Measurements from ENCODE around the gene SEPTIN10. TPM values are rescaled to one million over a fixed set of nuclear protein-coding genes. Genes with fewer than 3 reads are reported as not detected.

The SEPTIN10 gene
- total RNA-seq, 1 experiment from 2014 or later, result 92.5 TPM

- Histone ChIP-seq H2BK12ac (ENCODE audit: insufficient read length, low read depth, low read length) (no peak overlapping the region), H2BK120ac (ENCODE audit: low read depth, low read length, poor library complexity, severe bottlenecking) (no peak overlapping the region), H3K18ac (ENCODE audit: insufficient read length, low read depth, low read length) (no peak overlapping the region), H3K14ac (ENCODE audit: insufficient read depth, low read length) (no peak overlapping the region), H4K91ac (ENCODE audit: insufficient read length, low read depth, low read length) (no peak overlapping the region), H3K79me2 (ENCODE audit: insufficient read depth, low read length) (no peaks in the 10 kb centered on the region), H3K4me1 (ENCODE audit: insufficient read depth, low read length) (no peaks in the 10 kb centered on the region), H3K79me1 (ENCODE audit: insufficient read depth, low read depth, low read length, poor library complexity, severe bottlenecking) (no peaks in the 10 kb centered on the region), H3K56ac (ENCODE audit: insufficient read length, low read depth, low read length) (no peak overlapping the region), H4K8ac (replicated peaks; ENCODE audit: insufficient read length, low read depth, low read length) (no peak overlapping the region), H2AK5ac (ENCODE audit: insufficient read length, low read length) (no peak overlapping the region), H3K4me2 (ENCODE audit: insufficient read depth, insufficient read length, low read length) (no peak overlapping the region), H2BK5ac (ENCODE audit: insufficient read length, low read length) (no peak overlapping the region), H2AFZ (ENCODE audit: low read length) (no peak overlapping the region), H3K23me2 (ENCODE audit: insufficient read length, low read depth, low read length, poor library complexity, severe bottlenecking) (no peaks in the 10 kb centered on the region), H3K27me3 (ENCODE audit: insufficient read depth, low read length) (no peaks in the 10 kb centered on the region), H3K9me3 (ENCODE audit: control insufficient read depth, low read depth, low read length) (no peaks in the 10 kb centered on the region), H3T11ph (ENCODE audit: low read length) (no peak overlapping the region), H2BK15ac (ENCODE audit: low read depth, low read length) (no peak overlapping the region), H3K4ac (ENCODE audit: low read depth, low read length) (no peak overlapping the region), H3K23ac (ENCODE audit: insufficient read length, low read depth, low read length) (no peak overlapping the region), H3K9ac (ENCODE audit: extremely low read depth, insufficient read length, low read length) (no peak overlapping the region), H3K27ac (ENCODE audit: insufficient read length, low read depth, low read length) (no peak overlapping the region), H2BK20ac (ENCODE audit: low read depth, low read length, poor library complexity, severe bottlenecking) (no peak overlapping the region), H4K5ac (ENCODE audit: insufficient read length, low read depth, low read length) (no peak overlapping the region), H4K20me1 (ENCODE audit: control insufficient read depth, insufficient read depth, insufficient read length) (no peaks in the 10 kb centered on the region)
- no CpG with 5 or more reads among the region's 8 CpGs for WGBS (ENCODE audit: extremely low coverage, insufficient read length, low lambda C conversion rate)
- no peak for DNase-seq
- TF ChIP-seq CTCF (conservative IDR thresholded peaks at IDR 0.05), result no peak
- Mint-ChIP-seq H3K4me3 (no peak overlapping the region), H3K4me1 (peaks cover 7 to 21% of the 10 kb centered on the region in 2 experiments), H3K36me3 (ENCODE audit: insufficient read depth in 1 of 3, low read depth in 3 of 3) (no peaks in the 10 kb centered on the region), H3K27me3 (ENCODE audit: low read depth) (no peaks in the 10 kb centered on the region), H3K27ac (no peak overlapping the region), H3K9me3 (no peaks in the 10 kb centered on the region; a peak in 1 of 5 replicates)
These were observed 40.7 kb upstream of the SEPTIN10 start for GRCh38 chr2:109654326-109655050.
